GM19043 (cell line): ENCODE data around the gene RRP7A.
"Not testable (repeated sequence)": the region's sequence is repeated elsewhere in the genome, so short reads cannot be mapped to it uniquely, and the experiment has no call there.

Experiments used
- ATAC-seq: cut with Tn5 transposase; IDR thresholded peaks from one replicate; pipeline ENCODE4 v1.9.1; 2021; ENCODE audit warnings: low read depth; ENCODE audit not compliant: unreplicated experiment

The RRP7A gene

GRCh38 chr22:42536634-42537033, 17.0 kb upstream of the RRP7A start:
- not testable (repeated sequence) for ATAC-seq

GRCh38 chr22:42536166-42536565, 16.6 kb upstream of the RRP7A start:
- ATAC-seq = no peak

DNA sequence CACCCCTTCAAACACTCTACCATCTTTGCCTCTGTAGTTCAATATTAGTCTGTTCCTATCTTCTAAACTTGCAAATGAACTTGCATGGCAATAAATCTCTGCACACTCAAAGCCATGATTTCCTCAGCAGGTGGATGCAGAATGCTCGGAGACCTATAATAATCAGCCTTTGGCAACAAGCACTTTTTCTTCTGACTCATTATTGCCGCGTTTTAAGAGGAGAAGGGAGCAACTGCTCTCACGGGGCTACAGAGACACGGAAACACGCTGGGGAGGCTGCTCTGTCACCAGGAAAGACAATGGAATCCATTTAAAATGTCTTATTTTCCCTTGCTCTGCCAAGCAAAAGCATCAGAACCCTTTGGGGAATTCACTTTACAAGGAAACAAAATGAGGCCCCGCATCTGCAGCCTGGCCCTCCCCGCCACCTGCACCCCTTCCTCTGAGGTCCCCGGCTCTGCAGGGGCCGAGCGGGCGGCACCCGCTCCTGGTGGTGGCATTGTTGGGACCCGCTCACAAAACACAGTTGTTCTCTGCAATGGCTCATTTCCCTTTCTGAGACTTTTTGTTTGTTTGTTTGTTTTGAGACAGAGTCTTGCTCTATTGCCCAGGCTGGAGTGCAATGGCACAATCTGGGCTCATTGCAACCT, 15.6 kb upstream of the RRP7A start:
- ATAC-seq = not testable (repeated sequence)

DNA sequence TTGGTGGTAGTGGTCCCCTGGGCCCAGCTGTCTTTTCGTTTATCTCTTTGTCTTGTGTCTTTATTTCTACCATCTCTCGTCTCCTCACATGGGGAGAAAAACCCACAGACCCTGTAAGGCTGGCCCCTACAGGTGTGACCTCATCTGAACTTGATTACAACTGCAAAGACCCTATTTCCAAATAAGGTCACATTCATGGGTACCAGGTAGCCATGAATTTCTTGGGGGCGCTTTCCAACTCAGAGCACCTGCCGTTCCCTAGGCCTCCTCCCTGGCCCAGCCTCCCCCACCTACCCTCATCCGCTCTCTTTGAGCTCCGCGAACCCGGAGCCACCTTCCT, 14.0 kb upstream of the RRP7A start:
- no peak for ATAC-seq

DNA sequence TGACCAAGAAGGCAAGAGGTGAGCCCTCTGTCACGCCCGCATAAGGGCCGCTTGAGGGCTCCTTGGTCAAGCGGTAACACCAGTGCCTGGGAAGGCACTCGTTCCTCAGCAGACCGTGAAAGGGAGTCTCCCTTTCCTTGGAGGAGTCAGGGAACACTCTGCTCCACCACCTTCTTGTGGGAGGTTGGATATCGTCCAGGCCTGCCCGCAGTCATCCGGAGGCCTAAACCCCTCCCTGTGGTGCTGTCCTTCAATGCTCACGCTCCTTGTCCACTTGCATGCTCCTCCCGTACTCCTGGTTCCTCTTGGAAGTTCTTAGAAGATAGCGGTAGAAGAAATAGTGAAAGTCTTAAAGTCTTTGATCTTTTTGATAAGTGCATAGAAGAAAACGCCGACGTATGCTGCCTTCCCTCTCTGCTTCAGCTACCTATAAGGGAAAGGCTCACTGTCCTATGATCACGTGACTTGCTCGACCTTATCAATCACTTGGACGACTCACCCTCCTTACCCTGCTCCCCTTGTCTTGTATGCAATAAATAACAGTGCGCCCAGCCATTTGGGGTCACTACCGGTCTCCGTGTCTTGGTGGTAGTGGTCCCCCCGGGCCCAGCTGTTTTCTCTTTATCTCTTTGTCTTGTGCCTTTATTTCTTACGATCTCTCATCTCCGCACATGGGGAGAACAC, 11.9 kb upstream of the RRP7A start:
- ATAC-seq = not testable (repeated sequence)

DNA sequence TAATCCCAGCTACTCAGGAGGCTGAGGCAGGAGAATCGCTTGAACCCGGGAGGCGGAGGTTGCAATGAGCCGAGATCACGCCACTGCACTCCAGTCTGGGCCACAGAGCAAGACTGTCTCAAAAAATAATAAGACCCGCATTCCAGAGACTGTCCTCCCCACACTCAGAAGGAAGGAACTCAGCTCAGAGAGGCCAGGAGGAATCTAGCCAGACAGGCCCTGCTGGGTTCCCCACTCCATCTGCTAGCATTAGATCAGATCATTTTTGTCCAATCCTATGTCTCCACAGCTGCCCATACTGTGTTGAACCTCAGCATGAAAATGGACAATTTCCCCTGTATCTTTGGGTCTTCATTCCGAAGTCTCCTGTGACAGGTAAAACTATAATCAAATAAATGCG, 9.8 kb upstream of the RRP7A start:
- not testable (repeated sequence) for ATAC-seq

GRCh38 chr22:42528591-42529307, 9.2 kb upstream of the RRP7A start:
- ATAC-seq = no peak

DNA sequence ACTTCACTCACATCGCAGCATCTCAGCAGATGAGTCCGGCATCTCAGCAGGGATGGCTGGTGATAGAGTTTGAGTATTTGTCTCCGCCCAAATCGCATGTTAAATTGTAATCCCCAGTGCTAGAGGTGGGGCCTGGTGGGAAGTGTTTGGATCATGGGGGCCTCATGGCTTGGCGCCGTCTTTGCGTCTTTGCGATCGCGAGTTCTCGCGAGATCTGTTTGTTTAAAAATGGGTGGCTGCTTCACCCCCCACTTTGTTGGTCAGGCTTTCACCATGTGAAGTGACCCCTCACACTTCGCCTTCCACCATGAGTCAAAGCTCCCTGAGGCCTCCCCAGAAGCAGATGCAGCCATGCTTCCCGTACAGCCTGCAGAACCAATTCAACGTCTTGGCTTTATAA, 3.0 kb upstream of the RRP7A start:
- no peak for ATAC-seq

GRCh38 chr22:42521228-42521546, 1.6 kb upstream of the RRP7A start:
- no peak for ATAC-seq

- not testable (repeated sequence) for ATAC-seq
Measured at GRCh38 chr22:42518638-42519524, 715 bp downstream of the RRP7A start.

- ATAC-seq = not testable (repeated sequence)
Measured at GRCh38 chr22:42517103-42517502, 2.5 kb downstream of the RRP7A start.

DNA sequence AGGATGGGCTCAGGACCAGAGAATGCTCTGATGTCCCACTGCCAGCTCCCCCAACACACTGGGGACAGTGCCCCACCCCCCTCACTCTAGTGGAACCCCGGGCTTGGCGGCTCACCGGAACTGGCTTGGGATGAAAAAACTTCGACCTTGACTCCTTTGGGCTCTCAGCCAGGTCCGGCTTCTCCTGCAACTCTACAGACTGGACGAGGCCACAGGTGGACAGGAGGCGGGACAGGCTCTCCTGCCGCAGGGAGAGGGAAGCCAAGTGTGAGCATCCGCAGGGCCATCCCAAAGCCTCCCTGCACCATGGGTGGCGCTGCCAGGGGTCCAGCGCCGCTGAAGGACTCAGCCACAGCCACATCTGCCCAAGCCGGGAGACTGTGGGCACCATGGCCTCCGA, 3.7 kb downstream of the RRP7A start:
- ATAC-seq = no peak

- ATAC-seq = not testable (repeated sequence)
Measured at GRCh38 chr22:42515304-42515703, 4.3 kb downstream of the RRP7A start.

GRCh38 chr22:42514331-42514730, 5.3 kb downstream of the RRP7A start:
- not testable (repeated sequence) for ATAC-seq

- ATAC-seq = not testable (repeated sequence)
Measured at GRCh38 chr22:42512273-42512990, 7.2 kb downstream of the RRP7A start.

DNA sequence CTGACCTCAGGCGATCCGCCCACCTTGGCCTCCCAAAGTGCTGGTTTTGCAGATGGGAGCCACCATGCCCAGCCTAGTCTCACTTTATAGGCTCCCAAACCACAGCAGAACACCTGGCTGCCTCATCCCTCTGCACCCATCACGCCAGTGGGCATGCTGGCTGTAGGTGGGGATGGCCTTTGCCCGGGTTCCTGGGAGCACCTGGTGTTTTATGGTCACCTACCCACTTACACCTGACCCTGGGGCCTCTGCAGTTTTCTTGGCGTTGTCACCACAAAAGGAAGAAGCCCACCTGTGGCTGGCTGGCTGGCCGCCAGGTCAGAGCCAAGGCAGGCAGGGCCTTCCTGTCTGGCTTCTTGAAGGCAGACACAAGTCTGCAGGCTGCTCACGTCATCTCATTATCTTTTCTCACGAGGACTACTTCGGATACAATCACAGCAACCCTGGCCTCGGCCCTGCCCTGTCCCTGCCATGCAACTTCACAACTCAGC, 8.2 kb downstream of the RRP7A start:
- ATAC-seq = no peak

DNA sequence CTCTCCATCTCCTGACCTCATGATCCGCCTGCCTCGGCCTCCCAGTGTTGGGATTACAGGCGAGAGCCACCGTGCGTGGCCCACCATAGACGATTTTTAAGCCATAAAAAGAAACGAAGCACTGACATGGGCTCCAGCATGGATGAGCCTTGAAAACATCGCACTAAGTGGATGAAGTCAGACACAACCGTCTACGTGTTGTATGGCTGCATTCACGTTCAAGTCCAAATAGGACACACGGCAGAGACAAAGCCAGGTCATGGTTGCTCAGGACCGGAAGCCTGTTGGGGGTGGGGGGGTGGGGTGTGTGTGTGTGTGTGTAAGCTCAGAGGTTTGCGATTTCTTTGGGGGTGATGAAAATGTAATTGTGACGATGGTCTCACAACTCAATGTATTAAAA, 10.0 kb downstream of the RRP7A start:
- ATAC-seq = no peak

DNA sequence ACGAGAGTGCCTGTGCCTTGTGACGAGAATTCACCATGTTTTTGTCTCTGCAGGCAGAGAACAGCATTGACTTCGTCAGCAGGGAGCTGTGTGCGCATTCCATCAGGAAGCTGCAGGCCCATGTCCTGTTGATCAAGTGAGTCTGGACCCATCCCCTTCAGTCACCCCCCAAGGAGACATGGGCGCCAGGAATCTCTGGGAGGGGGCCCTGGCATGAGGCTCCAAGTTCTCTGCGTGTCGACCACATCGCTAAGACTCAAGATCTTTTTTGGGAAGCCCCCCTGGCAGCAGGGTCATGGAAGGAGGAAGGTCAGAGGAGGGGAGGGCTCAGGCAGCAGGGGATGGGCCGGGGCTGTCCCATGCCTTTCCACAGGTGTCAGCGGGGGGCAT, 10.6 kb downstream of the RRP7A start:
- not testable (repeated sequence) for ATAC-seq

GRCh38 chr22:42508327-42508974, 11.1 kb downstream of the RRP7A start:
- ATAC-seq = not testable (repeated sequence)

DNA sequence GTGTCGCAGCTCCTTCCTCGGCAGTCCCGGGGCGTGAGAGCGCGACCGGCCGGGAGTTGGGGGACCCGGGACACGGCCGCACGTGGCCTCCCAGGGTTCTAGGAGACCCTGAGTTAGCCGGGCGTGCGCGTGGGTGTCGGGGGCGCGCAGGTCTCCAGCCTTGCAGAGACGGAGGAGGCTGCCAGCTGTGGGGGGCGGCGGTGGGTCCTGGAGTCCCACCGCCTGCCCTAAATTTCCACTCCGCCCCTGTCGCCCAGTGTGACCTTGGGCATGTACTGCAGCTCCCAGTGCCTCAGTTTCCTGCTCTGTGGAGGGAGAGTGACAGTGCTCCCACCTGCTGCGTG, 18.8 kb downstream of the RRP7A start:
- ATAC-seq = no peak
